GM12878 (cell line): ENCODE data around the gene AADAT. TPM values are rescaled to one million over a fixed set of nuclear protein-coding genes. Genes with fewer than 3 reads are reported as not detected.

Source experiments
- ATAC-seq: fragments of 200-7000 bp; cut with Tn5 transposase; 3 replicates; pipeline ENCODE4 v1.9.1; 2020; ENCODE audit warnings: mild to moderate bottlenecking, moderate library complexity
- BruUV-seq: library from RNA; stranded (reverse); fragments of 400-500 nt; replicated peaks from 2 replicates; lab custom pipeline; 2021; lab: Mats Ljungman, UMichigan
- CTCF ChIA-PET: fragments of 300-600 bp; sonication (Branson Sonifier 250); formaldehyde crosslinking; extraction: SDS; loops from one replicate; lab custom pipeline; 2021; ENCODE audit warnings: inconsistent platforms; lab: Yijun Ruan, JAX
- POLR2A ChIA-PET: fragments of 350-600 bp; formaldehyde crosslinking; extraction: SDS; loops from one replicate; lab custom pipeline; 2021; ENCODE audit warnings: inconsistent platforms; lab: Charles Lee
- RAD21 ChIA-PET: fragments of 300-600 bp; sonication (Branson Sonifier 250); formaldehyde crosslinking; loops from one replicate; lab custom pipeline; 2023; ENCODE audit warnings: antibody characterized with exemption; ENCODE audit not compliant: unreplicated experiment; lab: Charles Lee
- SMC1A ChIA-PET: fragments of 300-600 bp; sonication (Branson Sonifier 250); formaldehyde crosslinking; loops from one replicate; lab custom pipeline; 2023; ENCODE audit not compliant: unreplicated experiment, uncharacterized antibody; lab: Charles Lee
- DNase-seq: peaks from one replicate; pipeline ENCODE4 v3.0.0-alpha.2; 2011; ENCODE audit warnings: low read depth, low spot score
- FAIRE-seq: peaks from 3 replicates; lab custom pipeline; 2011; peaks lifted over from hg19 to GRCh38; lab: Jason Lieb, UNC
- H2AFZ ChIP-seq: 2 replicates; pipeline ENCODE4 v1.6.0; 2011; ENCODE audit warnings: low read depth, low read length, control low read depth; ENCODE audit not compliant: control insufficient read depth
- H3K27ac ChIP-seq: 2 replicates; pipeline ENCODE4 v1.5.1; 2011; ENCODE audit warnings: control low read depth; ENCODE audit not compliant: control insufficient read depth, insufficient read depth
- H3K27me3 ChIP-seq, 2 experiments: replicated peaks in 1 of 2; 2 replicates each; pipeline versions ENCODE4 v1.6.0 to v1.6.1; 2011; ENCODE audit warnings: low read length in 1 of 2; ENCODE audit not compliant: control insufficient read depth in 2 of 2, insufficient read depth in 2 of 2
- H3K36me3 ChIP-seq, 2 experiments: 2 replicates each; pipeline ENCODE4 v1.5.1; 2011; ENCODE audit warnings: low read length in 1 of 2; ENCODE audit not compliant: control insufficient read depth in 2 of 2, insufficient read depth in 2 of 2
- H3K4me1 ChIP-seq: 2 replicates; pipeline ENCODE4 v1.6.1; 2011; ENCODE audit warnings: mild to moderate bottlenecking, low read length, moderate library complexity, mixed read lengths; ENCODE audit not compliant: control insufficient read depth, insufficient read depth
- H3K4me2 ChIP-seq: 2 replicates; pipeline ENCODE4 v1.6.0; 2011; ENCODE audit warnings: control low read depth; ENCODE audit not compliant: control insufficient read depth, insufficient read depth
- H3K4me3 ChIP-seq: fragments of 200-600 bp; sonication (generic); 2 replicates; pipeline ENCODE4 v1.5.1; 2016
- H3K79me2 ChIP-seq: 2 replicates; pipeline ENCODE4 v1.6.0; 2011; ENCODE audit warnings: low read length; ENCODE audit not compliant: control insufficient read depth, insufficient read depth
- H3K9ac ChIP-seq: 2 replicates; pipeline ENCODE4 v1.8.0; 2011; ENCODE audit warnings: low read length, control low read depth, mixed read lengths; ENCODE audit not compliant: control insufficient read depth, insufficient read depth
- H3K9me3 ChIP-seq: replicated peaks from 3 replicates; pipeline ENCODE4 v1.5.1; 2011; ENCODE audit warnings: mild to moderate bottlenecking, low read length; ENCODE audit not compliant: control insufficient read depth, insufficient read depth
- H4K20me1 ChIP-seq: 2 replicates; pipeline ENCODE4 v1.6.0; 2011; ENCODE audit not compliant: control insufficient read depth, insufficient read depth
- CEBPB ChIP-seq, 2 experiments: fragments of 150-350 bp in 1 of 2; IDR thresholded peaks; 2 replicates each; pipeline ENCODE4 v1.6.1; 2012 to 2014; ENCODE audit warnings: low read depth in 2 of 2, low read length in 2 of 2, borderline replicate concordance in 1 of 2, inconsistent platforms in 1 of 2
- CHD2 ChIP-seq: IDR thresholded peaks from 2 replicates; pipeline ENCODE4 v1.6.1; 2011; ENCODE audit warnings: low read depth, low read length, improper control_type of control experiment, borderline replicate concordance
- KLF5 ChIP-seq: fragments of 450-650 bp; IDR thresholded peaks from 2 replicates; pipeline ENCODE4 v1.6.1; 2014; ENCODE audit warnings: mild to moderate bottlenecking; ENCODE audit not compliant: partially characterized antibody
- NBN ChIP-seq: fragments of 450-650 bp; IDR thresholded peaks from 2 replicates; pipeline ENCODE4 v1.6.1; 2016
- RBBP5 ChIP-seq: fragments of 200-600 bp; sonication (generic); conservative IDR thresholded peaks from 2 replicates; pipeline ENCODE4 v1.6.1; 2016
- RELA ChIP-seq: fragments of 450-650 bp; IDR thresholded peaks from 2 replicates; pipeline ENCODE4 v1.8.0; 2014; ENCODE audit warnings: borderline replicate concordance; ENCODE audit not compliant: partially characterized antibody
- RUNX3 ChIP-seq: IDR thresholded peaks from 2 replicates; pipeline ENCODE4 v1.6.1; 2012; ENCODE audit warnings: low read length, inconsistent platforms
- STAT3 ChIP-seq: IDR thresholded peaks from 2 replicates; pipeline ENCODE4 v1.6.1; 2011; ENCODE audit warnings: low read depth, low read length, improper control_type of control experiment
- TAF1 ChIP-seq: IDR thresholded peaks from 2 replicates; pipeline ENCODE4 v1.6.1; 2011; ENCODE audit warnings: mild to moderate bottlenecking, low read depth, low read length, borderline replicate concordance
- TBL1XR1 ChIP-seq: IDR thresholded peaks from 2 replicates; pipeline ENCODE4 v1.6.1; 2012; ENCODE audit warnings: low read depth, low read length, improper control_type of control experiment
- ZSCAN29 ChIP-seq: fragments of 450-650 bp; IDR thresholded peaks from 2 replicates; pipeline ENCODE4 v1.6.1; 2017; ENCODE audit warnings: mild to moderate bottlenecking, moderate library complexity
- WGBS: methylation state at CpG from one replicate; pipeline ENCODE4 v1.1.6; 2016; ENCODE audit warnings: low lambda C conversion rate; ENCODE audit not compliant: insufficient replicate concordance, insufficient coverage; ENCODE audit errors: missing lambda C conversion rate; 5-methylcytosine and 5-hydroxymethylcytosine counted together
- in situ Hi-C: fragments of 300-500 bp; cut with MboI; formaldehyde crosslinking; loops from 9 replicates; pipeline ENCODE4 v1.14.3; 2018; ENCODE audit warnings: mixed read lengths
- intact Hi-C: fragments of 100-400 bp; cut with micrococcal nuclease; formaldehyde crosslinking; loops from one replicate; pipeline ENCODE4 v1.14.2; 2022; ENCODE audit not compliant: unreplicated experiment
- polyA plus RNA-seq, 11 experiments: library from polyadenylated mRNA; depleted of rRNA in 4 of 11; unstranded in 6 of 11; stranded (reverse) in 5 of 11; fragments of >200 nt; fragmentation: Nextera tagmentation in 4 of 11; fragmentation: Illumina TruSeq in 1 of 11; extraction: Ambion mirVana in 4 of 11; extraction: Trizol in 1 of 11; gene quantifications; 1 replicate in 1 of 11; 2 replicates in 10 of 11; pipeline versions ENCODE4 v1.2.1 to v1.2.3, GENCODE V29; 2011 to 2016; ENCODE audit warnings: inconsistent platforms in 2 of 11, missing spikeins in 2 of 11, low read depth in 1 of 11
- total RNA-seq, 4 experiments: library from RNA; depleted of rRNA in 3 of 4; stranded (reverse); fragments of >200 nt in 3 of 4; fragmentation: Illumina TruSeq in 1 of 4; extraction: Trizol in 1 of 4; gene quantifications; 2 replicates each; pipeline versions ENCODE4 v1.2.1 to v1.2.3, GENCODE V29; 2013 to 2021
- TF ChIP-seq, protein P1 (sequence below): fragments of 150-350 bp; IDR thresholded peaks from 2 replicates; pipeline ENCODE4 v1.6.1; 2016; ENCODE audit warnings: low read depth, low read length
- TF ChIP-seq, protein P2 (sequence below): fragments of 450-650 bp; IDR thresholded peaks from 2 replicates; pipeline ENCODE4 v1.6.1; 2017; ENCODE audit warnings: mild to moderate bottlenecking, moderate library complexity
- TF ChIP-seq, protein P3 (sequence below): IDR thresholded peaks from 2 replicates; pipeline ENCODE4 v1.6.1; 2012; ENCODE audit warnings: mild to moderate bottlenecking, low read depth, low read length

Gene AADAT
- total and polyA plus RNA-seq, 10 of the 15 experiments (the other 5 are each of a cell fraction or from before 2014, with no cell fraction given): not detected

DNA sequence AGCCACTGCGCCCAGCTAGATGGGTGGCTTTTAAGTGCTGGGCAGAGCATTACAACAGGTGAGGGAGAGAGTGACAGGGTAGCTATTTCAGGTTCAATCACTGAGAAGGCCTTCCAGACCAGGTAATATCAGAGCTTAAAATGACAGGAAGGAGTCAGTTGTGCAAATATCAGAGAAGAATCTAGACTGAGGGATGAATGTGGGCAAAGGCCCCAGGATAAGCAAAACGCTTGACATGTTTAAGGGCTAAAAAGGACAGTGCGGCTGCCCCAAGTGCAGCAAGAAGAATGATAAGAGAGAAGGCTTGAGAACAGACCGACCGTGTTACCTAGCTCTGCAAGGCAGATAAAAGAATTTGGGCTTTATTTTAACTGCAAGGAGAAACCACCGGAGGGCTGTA lies 18.6 kb downstream of the AADAT start:
- in situ Hi-C loops (no loop called here), intact Hi-C loops (no loop called here)
- Histone ChIP-seq H3K36me3 (no peaks in the 10 kb centered on the region), H3K27me3 (no peaks in the 10 kb centered on the region), H4K20me1 (no peaks in the 10 kb centered on the region), H3K27ac (no peak overlapping the region), H3K9ac (no peak overlapping the region), H3K4me3 (no peak overlapping the region), H2AFZ (no peak overlapping the region), H3K79me2 (no peaks in the 10 kb centered on the region), H3K9me3 (no peaks in the 10 kb centered on the region), H3K4me1 (no peaks in the 10 kb centered on the region), H3K4me2 (no peak overlapping the region)
- WGBS: 26% methylated on average over 6 of the region's 6 CpGs
- FAIRE-seq (no peak), ATAC-seq (no peak), DNase-seq (no peak)
- TF ChIP-seq RUNX3: no peak
- no peak for TF ChIP-seq ZSCAN29
- TF ChIP-seq, protein P1, sequence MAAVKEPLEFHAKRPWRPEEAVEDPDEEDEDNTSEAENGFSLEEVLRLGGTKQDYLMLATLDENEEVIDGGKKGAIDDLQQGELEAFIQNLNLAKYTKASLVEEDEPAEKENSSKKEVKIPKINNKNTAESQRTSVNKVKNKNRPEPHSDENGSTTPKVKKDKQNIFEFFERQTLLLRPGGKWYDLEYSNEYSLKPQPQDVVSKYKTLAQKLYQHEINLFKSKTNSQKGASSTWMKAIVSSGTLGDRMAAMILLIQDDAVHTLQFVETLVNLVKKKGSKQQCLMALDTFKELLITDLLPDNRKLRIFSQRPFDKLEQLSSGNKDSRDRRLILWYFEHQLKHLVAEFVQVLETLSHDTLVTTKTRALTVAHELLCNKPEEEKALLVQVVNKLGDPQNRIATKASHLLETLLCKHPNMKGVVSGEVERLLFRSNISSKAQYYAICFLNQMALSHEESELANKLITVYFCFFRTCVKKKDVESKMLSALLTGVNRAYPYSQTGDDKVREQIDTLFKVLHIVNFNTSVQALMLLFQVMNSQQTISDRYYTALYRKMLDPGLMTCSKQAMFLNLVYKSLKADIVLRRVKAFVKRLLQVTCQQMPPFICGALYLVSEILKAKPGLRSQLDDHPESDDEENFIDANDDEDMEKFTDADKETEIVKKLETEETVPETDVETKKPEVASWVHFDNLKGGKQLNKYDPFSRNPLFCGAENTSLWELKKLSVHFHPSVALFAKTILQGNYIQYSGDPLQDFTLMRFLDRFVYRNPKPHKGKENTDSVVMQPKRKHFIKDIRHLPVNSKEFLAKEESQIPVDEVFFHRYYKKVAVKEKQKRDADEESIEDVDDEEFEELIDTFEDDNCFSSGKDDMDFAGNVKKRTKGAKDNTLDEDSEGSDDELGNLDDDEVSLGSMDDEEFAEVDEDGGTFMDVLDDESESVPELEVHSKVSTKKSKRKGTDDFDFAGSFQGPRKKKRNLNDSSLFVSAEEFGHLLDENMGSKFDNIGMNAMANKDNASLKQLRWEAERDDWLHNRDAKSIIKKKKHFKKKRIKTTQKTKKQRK: no peak
- TF ChIP-seq RELA: no peak
- TF ChIP-seq, protein P2, sequence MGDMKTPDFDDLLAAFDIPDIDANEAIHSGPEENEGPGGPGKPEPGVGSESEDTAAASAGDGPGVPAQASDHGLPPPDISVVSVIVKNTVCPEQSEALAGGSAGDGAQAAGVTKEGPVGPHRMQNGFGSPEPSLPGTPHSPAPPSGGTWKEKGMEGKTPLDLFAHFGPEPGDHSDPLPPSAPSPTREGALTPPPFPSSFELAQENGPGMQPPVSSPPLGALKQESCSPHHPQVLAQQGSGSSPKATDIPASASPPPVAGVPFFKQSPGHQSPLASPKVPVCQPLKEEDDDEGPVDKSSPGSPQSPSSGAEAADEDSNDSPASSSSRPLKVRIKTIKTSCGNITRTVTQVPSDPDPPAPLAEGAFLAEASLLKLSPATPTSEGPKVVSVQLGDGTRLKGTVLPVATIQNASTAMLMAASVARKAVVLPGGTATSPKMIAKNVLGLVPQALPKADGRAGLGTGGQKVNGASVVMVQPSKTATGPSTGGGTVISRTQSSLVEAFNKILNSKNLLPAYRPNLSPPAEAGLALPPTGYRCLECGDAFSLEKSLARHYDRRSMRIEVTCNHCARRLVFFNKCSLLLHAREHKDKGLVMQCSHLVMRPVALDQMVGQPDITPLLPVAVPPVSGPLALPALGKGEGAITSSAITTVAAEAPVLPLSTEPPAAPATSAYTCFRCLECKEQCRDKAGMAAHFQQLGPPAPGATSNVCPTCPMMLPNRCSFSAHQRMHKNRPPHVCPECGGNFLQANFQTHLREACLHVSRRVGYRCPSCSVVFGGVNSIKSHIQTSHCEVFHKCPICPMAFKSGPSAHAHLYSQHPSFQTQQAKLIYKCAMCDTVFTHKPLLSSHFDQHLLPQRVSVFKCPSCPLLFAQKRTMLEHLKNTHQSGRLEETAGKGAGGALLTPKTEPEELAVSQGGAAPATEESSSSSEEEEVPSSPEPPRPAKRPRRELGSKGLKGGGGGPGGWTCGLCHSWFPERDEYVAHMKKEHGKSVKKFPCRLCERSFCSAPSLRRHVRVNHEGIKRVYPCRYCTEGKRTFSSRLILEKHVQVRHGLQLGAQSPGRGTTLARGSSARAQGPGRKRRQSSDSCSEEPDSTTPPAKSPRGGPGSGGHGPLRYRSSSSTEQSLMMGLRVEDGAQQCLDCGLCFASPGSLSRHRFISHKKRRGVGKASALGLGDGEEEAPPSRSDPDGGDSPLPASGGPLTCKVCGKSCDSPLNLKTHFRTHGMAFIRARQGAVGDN: no peak
- no peak for TF ChIP-seq KLF5
- no peak for TF ChIP-seq TBL1XR1
- TF ChIP-seq STAT3: no peak
- TF ChIP-seq RBBP5: no peak
- TF ChIP-seq TAF1: no peak
- TF ChIP-seq NBN: no peak
- no peak for TF ChIP-seq CEBPB (IDR thresholded peaks at IDR 0.05; ENCODE audit: borderline replicate concordance in 1 of 2, low read depth in 2 of 2, low read length in 2 of 2)
- TF ChIP-seq, protein P3, sequence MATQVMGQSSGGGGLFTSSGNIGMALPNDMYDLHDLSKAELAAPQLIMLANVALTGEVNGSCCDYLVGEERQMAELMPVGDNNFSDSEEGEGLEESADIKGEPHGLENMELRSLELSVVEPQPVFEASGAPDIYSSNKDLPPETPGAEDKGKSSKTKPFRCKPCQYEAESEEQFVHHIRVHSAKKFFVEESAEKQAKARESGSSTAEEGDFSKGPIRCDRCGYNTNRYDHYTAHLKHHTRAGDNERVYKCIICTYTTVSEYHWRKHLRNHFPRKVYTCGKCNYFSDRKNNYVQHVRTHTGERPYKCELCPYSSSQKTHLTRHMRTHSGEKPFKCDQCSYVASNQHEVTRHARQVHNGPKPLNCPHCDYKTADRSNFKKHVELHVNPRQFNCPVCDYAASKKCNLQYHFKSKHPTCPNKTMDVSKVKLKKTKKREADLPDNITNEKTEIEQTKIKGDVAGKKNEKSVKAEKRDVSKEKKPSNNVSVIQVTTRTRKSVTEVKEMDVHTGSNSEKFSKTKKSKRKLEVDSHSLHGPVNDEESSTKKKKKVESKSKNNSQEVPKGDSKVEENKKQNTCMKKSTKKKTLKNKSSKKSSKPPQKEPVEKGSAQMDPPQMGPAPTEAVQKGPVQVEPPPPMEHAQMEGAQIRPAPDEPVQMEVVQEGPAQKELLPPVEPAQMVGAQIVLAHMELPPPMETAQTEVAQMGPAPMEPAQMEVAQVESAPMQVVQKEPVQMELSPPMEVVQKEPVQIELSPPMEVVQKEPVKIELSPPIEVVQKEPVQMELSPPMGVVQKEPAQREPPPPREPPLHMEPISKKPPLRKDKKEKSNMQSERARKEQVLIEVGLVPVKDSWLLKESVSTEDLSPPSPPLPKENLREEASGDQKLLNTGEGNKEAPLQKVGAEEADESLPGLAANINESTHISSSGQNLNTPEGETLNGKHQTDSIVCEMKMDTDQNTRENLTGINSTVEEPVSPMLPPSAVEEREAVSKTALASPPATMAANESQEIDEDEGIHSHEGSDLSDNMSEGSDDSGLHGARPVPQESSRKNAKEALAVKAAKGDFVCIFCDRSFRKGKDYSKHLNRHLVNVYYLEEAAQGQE: no peak
- no peak for TF ChIP-seq CHD2
- ChIA-PET SMC1A (no interaction called here), CTCF (no interaction called here), RAD21 (no interaction called here), POLR2A (no interaction called here)
- BruUV-seq: no TSS peak
